NCI-H446 treated with DMSO at 0.1 percent for 48 hours (cell line): ENCODE results near the gene KANK3.
A peak's percentile ranks its signal among the peaks of the same experiment; 100 is the strongest.
"Not testable (repeated sequence)": the region's sequence is repeated elsewhere in the genome, so short reads cannot be mapped to it uniquely, and the experiment has no call there.

ENCODE experiments used
- DNase-seq: peaks from one replicate; lab custom pipeline; 2025; lab: John Stamatoyannopoulos, UW

The KANK3 gene

DNA sequence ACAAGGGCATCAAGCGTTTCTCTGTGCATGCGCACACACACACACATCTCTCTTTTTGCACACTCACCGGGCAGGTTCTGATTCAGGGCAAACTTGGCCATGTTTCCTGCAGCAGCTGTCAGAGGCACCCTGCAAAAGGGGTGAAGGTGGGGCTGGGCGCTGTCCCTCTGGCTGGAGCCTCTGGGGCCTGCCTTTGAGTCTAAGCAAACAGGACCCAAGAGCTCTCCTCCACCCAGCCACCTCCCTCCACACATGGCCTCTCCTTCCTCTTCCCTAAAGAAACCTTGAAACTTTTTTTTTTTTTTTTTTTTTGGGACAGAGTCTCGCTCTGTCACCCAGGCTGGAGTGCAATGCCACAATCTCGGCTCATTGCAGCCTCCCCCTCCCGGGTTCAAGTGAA is 5.3 kb downstream of the KANK3 start:
- no peak for DNase-seq

DNA sequence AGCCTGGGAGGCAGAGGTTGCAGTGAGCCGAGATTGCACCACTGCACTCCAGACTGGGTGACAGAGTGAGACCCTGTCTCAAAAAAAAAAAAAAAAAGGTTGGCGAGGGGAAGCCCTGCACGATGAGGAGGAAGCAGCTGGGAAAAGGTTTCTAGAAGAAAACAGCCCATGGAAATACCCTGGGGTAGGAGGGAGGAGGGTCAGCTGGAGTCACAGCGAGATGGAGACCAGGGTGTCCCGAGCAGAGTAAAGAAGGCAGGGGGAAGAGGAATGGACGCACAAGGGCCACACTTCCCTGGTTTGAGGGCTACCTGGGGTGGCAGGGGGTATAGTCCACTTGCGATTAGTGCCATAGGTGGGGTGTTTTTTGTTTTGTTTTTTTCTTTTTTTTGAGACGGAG is 6.4 kb downstream of the KANK3 start:
- DNase-seq = no peak

DNA sequence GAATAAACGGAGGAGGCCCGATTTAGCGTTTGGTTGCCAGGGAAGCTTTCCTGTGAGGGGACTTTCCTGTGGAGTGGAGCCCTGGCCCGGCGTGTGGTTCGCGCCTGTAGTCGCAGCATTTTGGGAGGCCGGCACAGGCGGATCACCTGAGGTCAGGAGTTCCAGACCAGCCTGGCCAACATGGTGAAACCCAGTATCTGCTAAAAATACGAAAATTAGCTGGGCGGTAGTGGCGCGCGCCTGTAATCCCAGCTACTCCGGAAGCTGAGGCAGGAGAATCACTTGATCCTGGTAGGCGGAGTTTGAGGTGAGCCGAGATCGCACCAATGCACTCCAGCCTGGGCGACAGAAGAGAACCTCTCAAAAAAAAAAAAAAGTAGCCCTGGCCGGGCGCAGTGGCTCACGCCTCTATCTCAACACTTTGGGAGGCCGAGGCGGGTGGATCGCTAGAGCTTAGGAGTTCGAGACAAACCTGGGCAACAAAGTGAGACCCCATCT is 6.9 kb downstream of the KANK3 start:
- DNase-seq = no peak

DNA sequence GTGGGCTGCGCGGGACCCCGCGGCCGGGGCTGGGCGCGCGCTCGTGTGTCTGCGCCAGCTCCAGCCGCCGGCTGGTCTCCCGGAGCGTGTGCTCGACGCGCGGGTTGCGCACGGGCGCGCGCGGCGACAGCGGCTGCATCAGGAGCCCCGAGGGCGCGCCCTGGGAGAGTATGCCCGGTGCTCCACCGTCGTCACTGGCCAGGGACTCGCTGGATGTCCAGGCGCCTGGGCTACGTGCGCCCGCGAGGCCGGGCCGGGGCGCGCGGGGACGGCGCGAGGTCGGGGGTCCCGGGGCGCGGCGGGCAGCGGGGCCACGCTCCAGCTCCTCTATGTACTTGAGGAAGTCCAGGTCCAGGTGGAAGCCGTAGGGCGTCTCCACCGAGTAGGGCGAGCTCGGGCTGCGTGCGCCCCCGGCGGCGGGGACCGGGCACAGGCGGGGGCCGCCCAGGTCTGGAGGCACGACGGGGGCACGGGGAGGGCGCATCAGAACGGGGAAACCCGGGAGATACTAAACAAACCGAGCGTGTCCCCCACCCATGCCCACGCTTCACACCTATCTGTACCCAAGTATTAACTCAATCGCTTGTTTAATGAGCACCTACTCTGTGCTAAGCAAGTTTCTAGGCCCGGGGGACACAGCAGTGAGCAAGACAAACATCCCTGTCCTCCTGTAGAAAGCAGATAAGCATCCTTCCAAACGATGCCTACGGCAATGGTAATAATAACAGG is 7.6 kb downstream of the KANK3 start:
- no peak for DNase-seq

DNA sequence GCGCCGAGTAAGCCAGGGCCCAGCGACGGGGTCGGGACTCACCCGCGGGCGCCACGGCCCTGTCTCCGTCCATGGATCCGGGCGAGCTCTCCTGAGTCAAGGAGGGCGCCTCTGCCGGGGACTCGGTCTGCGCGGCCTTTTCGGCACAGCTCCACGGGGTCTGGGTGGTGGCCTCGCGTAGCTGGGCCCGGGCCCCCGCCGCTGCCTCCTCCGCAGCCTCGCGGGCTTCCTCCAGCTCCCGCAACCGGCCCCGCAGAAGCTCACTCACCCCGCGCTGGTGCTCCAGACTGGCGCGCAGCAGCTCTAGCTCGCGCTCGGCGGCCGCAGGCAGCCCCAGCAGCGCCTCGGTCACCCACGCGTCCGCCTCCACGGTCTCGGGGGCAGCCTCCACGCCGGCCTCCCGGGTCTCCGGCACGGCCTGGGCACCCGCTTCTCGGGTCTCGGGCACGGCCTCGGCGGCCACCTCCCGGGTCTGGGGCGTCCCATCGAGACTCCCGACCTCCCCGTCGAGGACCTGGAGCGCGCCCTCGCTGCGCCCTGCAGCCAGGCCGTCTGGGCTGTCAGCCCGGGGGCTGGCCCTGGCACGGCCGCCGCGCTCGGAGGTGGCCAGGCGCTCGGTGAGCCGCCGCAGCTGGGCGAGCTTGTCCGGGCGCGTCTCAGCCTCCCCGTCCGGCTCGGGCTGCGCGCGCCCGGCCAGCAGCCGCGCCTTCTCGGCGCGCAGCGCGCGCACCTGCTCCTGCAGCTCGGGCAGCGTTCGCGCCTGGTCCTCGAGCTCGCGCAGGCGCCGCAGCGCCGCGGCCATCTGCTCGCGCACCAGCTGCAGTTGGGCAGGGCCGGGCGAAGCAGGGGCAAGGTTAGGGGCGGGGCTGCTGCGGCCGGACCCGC is 8.4 kb downstream of the KANK3 start:
- peak; percentile 29 for DNase-seq

GRCh38 chr19:8333767-8334457 is 9.2 kb downstream of the KANK3 start:
- DNase-seq = no peak

DNA sequence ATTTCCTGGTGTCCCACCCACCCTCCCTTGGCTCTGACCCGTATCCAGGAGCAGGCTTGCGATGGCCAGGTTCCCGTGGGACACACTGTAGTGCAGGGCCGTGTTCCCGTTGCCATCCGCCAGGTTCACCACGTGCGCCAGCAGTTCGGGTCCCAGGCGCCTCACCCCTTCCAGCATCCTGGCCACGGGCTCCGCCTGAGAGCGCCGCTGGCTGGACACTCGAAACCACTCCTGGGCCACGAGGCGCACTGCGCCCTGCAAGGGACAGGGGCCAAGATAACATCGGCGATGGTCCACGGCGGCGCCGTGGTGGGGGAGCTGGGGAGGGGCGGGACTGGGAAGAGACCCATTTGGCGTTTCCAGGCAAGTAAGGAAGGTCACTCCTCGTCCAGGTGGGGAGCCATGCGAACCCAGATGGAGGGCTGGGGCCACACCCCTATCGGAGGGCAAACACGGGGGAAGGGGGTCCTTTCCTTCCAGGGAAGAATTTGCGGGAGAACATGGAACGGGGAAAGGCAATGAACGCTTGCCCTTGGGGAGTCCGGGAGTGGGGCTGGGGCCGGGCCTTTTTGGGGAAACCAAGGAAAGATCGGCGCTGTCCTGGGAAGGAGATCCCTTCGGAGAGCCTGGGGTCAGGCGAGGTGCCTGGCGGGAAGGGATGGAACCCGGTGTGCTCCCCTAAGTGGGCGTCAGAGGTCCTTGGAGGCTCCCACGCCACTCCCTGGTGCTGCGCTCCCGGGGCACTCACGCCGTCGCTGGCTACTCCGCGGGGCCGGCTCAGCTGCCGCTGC is 9.9 kb downstream of the KANK3 start:
- no peak for DNase-seq

DNA sequence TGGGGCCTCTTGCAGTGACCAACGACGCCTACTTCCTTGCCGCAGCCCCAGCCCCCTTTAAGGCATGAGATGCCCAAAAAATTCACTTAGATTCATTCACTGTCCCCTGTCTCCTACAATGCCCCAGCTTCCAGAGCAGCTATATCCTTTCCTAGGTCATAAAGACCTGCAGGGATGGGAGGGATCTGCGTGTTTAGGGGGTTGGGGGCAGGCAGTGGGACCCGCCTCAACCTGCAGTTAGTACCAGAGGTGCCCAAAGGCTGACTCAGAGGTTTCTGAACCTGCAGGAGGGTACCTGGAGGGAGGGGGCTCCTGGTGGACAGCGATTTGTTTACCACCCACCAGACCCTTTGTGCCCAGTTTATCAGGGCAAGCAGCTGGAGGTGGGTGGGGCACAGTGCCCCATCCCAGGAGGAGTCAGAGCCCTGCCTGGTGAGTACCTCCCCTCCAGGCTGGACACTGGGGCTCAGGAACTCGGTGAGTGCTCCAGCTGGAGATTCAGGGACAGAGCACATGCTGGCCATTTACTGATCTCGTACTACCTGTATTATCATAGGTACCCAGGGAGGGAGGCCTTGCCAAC is 11.7 kb downstream of the KANK3 start:
- DNase-seq = no peak

DNA sequence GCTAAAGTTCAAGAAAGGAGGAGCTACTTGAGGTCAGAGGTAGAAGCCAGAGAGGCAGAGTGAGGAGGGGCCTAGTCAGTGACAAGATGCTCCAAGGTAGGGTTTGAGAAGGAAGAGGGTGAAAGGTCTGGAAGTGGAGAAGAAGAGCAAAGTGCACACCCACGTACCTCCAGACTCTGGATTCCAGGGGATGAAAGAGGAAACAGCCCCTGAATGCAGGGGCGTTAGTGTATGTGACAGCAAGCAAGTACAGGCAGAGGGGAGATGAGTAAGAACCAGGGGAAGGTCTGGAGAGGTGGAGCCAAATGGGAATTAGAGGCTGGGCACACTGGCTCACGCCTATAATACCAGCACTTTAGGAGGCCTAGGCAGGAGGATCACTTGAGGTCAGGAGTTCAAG is 13.1 kb downstream of the KANK3 start:
- no peak for DNase-seq

DNA sequence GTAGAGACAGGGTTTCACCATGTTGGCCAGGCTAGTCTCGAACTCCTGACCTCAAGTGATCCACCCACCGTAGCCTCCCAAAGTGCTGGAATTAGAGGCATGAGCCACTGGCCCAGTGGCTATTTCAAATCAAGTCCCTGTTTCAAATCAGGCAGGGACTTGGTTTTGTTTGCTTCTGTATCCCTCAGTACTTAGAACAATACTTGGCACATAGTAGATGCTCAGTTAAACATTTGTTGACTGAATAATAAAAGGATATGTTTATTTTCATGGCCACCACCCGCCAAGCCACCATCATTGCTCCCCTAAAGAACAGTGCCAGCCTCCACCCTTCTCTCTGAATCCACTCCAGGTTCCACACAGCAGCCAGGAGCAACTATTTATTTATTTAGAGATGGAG is 17.6 kb downstream of the KANK3 start:
- DNase-seq = no peak

- DNase-seq = no peak
Observed at GRCh38 chr19:8324186-8325050, 18.6 kb downstream of the KANK3 start.

DNA sequence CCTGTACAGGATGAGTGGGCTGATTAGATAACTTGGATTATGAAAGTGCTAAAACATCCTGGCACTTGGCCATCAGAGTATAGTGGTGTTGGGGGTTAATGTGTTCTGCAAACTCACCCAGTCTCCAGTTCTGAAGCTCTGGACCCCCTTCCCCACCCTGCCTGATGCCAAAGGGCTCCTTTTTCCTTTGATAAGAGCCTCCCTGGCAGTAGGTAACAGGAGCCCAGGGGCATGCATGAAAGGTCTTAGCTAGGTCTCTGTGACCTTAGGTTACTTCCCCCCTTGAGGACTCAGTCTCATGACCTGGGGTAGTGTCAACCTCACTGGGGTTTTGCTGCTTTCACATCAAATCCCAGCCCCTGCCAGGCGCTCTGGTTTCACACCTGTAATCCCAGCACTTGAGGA is 19.3 kb downstream of the KANK3 start:
- DNase-seq = no peak

DNA sequence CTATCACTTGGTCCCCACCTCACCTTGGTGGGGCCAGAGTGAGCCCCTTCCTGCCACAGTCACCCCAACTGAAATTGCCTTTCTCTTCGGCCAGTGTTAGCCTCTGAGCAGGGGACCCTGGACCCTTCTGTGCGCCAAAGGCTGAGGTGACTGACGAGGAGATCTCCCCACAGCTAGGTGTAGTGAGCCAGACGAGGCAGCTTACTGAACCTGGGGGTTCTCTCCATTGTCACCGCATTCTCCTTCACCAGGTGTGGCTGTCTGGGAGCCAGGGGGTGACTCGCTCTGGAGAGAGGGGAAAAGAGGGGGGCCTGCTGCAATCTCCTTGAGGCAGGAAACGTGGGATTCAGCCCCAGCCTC is 20.4 kb downstream of the KANK3 start:
- no peak for DNase-seq

GRCh38 chr19:8321986-8322637 is 20.9 kb downstream of the KANK3 start:
- DNase-seq = no peak

- peak; percentile 93 for DNase-seq
Observed at GRCh38 chr19:8321067-8321985, 21.7 kb downstream of the KANK3 start, which contains the start of the genes NDUFA7 and RPS28. Gene NDUFA7 (minus strand): TSS chr19:8321375. CDS start chr19:8321358, 17 bp downstream. Gene RPS28 (plus strand): TSS chr19:8321496. CDS start chr19:8321531, 35 bp downstream.

GRCh38 chr19:8320564-8321066 is 22.4 kb downstream of the KANK3 start:
- DNase-seq = no peak

- DNase-seq = no peak
Observed at GRCh38 chr19:8319807-8320520, 23.1 kb downstream of the KANK3 start.

- DNase-seq = not testable (repeated sequence)
Observed at GRCh38 chr19:8318835-8319234, 24.2 kb downstream of the KANK3 start.
